ENCODE results near the gene NOBOX.
"Not testable (repeated sequence)": the region's sequence is repeated elsewhere in the genome, so short reads cannot be mapped to it uniquely, and the experiment has no call there.

NOBOX gene

GRCh38 chr7:144403649-144404061 is at the start of gene NOBOX:
Gene NOBOX (minus strand): TSS chr7:144403693.
- no peak for DNase-seq

DNA sequence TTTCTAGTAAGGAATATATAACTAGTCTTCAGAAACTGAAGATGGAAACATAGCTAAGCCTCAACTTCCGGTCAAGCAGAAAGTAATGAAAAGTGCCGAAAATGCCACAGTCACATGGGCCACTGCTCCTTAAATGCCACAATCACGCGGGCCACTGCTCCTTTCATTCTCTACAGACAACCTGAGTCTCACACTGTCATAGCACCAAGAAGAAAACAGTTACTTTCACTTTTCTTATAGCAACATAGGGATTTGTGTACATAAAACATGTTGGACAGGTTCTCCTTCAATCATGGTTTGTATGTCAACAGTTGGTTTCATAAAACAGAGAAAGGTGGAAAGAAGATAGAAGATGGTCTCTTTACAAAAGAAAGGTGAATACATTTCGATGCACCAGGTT is 48.6 kb upstream of the NOBOX start:
- no peak for DNase-seq

DNA sequence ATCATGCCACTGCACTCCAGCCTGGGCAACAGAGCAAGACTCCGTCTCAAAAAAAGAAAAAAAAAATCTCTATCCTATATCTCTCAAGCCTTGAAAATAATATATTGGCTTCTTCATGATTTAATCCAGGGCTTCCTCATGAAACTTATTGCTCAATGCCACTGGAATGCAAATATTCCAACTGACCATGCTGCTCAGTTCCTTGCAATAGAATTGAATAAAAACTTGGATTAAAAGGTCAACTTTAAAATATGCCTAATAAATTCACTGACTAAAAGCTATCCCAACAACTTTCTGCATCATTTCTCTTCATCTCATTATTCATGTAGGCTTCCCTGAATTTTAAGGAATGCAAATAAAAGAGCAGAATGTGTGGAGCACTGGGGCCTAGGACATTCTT is 42.1 kb upstream of the NOBOX start:
- DNase-seq: no peak

GRCh38 chr7:144439717-144440205 is 36.3 kb upstream of the NOBOX start:
- no peak for DNase-seq

GRCh38 chr7:144438759-144439158 is 35.3 kb upstream of the NOBOX start:
- DNase-seq: no peak

DNA sequence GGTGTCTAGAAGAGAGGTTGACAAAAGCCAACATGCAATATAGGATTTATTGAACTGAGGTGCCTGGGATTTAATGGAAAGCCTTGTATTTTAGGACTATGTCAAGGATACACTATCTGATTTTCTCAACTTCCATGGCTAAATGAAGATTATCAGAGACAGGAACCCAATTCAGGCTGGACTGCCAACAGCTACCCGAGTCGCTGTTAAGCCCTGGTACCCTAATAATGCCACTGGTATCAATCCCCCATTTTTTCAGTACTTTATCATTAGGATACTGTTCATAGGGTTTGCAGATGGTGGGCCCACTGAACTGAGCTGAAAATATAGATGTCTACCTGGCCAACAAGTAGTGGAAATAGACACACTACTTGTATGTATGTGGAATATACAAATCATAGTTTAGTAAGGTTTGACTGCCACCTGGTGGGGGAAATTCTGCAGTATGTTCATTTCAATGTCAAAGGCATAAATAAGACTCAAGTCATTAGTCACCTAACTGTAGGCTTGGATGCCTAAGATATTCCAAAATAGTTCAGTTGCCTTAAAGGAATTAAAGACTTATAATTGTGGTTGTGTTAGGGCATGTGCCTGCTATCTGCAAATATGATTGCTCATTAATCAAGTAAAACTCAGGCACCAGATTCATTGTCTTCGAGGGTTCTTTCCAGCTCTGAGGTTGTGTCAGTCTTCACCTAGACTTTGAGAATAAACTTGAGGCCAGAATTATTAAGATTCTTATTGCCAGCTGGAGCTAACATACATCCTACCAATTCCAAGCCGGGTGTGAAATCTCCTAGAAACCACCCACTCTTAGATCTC is 34.1 kb upstream of the NOBOX start:
- no peak for DNase-seq

- DNase-seq: no peak
These were observed 33.0 kb upstream of the NOBOX start for GRCh38 chr7:144436500-144436899.

DNA sequence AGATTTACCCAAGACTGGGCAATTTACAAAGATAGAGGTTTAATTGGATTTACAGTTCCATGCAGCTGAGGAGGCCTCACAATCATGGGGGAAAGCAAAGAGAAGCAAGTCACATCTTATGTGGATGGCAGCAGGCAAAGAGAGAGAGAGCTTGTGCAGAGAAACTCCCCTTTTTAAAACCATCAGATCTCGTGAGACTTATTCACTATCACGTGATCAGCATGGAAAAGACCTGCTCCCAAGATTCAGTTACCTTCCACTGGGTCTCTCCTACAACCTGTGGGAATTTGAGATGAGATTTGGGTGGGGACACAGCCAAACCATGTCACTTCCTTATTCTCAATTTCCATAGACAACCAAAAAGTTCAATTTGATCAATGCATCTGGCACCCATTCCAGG is 24.9 kb upstream of the NOBOX start:
- no peak for DNase-seq

GRCh38 chr7:144427539-144427938 is 24.0 kb upstream of the NOBOX start:
- not testable (repeated sequence) for DNase-seq

- not testable (repeated sequence) for DNase-seq
These were observed 15.4 kb upstream of the NOBOX start for GRCh38 chr7:144418931-144419330.

DNA sequence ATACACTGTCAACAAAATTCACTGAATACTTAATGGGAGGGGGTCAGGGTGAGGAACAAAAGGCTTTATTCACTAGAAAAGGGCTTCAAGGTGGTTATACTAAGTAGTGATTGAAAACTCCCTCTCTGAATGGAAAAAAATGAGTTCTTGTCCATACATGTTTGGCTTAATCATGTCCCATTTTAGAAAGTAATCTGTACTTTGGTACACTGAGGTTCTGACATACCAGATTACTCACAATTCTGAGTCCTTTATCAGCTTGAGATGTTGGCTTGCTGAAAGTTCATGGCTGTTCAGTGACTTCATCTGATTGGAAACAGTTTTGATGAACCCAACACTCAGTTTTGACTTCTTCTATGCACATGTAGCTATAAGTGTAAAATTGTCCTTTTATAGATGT is 12.8 kb upstream of the NOBOX start:
- no peak for DNase-seq

- no peak for DNase-seq
These were observed 12.4 kb upstream of the NOBOX start for GRCh38 chr7:144415858-144416257.

DNA sequence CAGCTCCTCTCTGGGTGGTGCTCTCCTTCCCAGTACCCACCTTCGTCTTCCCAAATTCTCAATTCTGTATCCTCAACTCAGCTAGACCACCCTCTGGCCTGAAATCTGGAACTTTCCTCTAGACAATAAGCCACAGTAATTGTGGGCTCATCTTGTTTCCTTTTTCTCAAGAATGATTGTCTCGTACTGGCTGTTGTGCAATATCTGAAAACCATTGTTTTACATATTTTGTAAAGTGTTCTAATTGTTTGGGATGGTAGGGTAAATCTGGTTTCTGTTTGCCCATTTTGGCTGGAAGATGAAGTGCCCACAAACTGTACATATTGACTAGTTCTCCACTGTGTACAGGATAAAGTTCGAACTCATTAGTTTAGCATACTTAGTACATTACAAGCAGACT is 11.3 kb upstream of the NOBOX start:
- DNase-seq: no peak

GRCh38 chr7:144410441-144410840 is 6.9 kb upstream of the NOBOX start:
- no peak for DNase-seq

- no peak for DNase-seq
These were observed 4.6 kb upstream of the NOBOX start for GRCh38 chr7:144408121-144408520.

GRCh38 chr7:144407266-144407931 is 3.9 kb upstream of the NOBOX start:
- no peak for DNase-seq

- no peak for DNase-seq
These were observed 1.5 kb upstream of the NOBOX start for GRCh38 chr7:144404946-144405345.

DNA sequence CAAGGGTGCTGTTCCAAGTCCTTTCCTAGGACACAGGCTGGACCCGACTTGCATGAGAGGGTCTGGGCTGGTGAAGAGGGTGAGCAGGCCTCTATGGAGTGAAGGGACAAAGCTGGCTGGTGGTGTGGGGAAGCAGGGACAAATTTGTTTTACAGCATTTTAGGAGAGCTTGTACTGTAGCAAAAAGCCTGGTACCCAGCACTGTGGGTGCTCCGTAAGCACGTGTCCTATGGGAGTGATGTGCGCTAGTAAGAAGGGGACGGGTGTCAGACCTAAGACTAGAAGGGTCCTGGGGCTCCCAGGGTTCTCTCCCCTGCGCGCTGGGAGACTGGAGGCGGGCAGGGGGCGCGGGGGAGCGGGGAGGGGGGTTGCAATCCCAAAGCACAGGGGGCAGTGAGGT is 391 bp downstream of the NOBOX start:
- DNase-seq: no peak

DNA sequence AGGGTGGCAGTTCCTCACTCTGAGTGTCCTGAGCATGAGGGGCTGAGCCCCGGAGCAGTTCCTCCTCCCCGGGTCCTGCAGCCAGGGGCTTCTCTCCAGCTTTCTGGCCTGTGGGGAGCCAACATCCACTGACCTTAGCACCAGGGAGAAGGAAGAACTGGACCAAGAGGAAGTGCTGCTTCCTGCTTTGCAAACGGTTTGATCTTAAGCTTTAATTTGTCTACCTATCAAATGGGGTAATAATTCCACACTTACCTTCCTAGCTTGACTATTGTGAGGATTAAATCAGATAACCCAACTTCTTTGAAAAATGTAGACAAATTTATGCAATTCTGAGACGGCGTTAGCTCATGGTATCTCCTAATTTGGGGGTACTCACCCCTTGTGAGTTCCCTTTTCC is 2.0 kb downstream of the NOBOX start:
- no peak for DNase-seq

DNA sequence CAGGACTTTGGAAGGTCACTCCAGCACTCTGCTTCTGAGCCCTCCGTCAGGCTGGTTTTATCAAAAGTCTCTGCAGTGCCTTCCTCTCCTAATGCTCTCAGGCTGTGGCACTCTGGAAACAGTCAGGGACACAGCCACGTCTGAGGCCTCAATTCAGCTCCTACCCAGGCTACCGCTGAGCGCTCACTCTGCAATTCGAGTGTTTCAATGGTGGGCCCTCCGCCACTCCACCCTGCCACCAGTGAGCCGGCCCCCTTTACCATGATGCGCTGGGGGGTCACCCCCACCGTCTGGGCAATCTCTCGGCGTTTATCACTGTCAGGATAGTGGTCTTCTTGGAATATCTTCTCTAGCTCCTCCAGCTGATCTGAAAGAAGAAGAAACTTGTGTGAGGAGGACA is 3.5 kb downstream of the NOBOX start:
- DNase-seq: no peak

DNA sequence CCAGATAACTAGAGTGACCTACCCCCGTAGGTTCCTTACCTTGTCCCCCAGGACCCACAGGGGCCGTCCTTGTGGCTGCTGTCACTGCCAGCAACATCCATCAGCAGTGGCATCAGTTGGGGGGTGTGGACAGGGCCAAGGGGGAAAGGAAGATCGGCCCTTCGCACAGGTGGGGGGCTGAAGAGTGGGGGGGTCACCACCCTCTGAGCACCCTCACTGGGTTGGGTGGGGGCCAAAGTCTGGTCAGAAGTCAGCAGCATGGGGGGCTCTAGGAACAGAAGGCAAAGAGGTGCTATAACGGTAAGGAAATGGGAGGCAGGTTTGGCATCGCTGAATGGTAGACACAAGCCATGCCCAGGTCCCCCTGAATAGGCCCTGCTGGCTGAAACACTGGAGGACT is 4.6 kb downstream of the NOBOX start:
- no peak for DNase-seq

GRCh38 chr7:144398291-144398690 is 5.2 kb downstream of the NOBOX start:
- no peak for DNase-seq

- DNase-seq: no peak
These were observed 6.4 kb downstream of the NOBOX start for GRCh38 chr7:144397086-144397485.

DNA sequence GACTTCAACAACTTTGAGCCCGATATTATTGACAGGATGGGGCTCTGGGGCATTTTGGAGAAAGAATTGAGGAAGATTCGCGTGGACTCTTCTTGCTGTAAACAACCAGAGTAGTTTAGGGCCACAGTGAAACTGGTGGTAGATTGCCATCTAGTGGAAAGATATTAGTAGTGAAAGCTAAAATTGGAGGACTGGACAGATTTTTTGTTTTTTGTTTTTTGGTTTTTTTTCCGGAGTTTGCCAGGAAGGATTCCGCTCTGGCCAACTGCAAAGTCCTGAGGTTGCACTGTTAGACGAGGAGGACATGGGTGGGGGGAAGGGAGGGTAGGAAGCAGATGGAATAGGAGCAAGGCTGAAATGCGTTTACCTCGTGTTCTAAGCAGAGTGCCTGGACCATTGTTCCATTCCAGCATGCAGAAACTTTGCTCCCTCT is 11.7 kb downstream of the NOBOX start:
- no peak for DNase-seq

Measured in cortex of kidney (tissue), 1 donor.